ENCODE results near the gene CHST1.

The CHST1 gene

GRCh38 chr11:45644981-45645889 lies 20.2 kb downstream of the CHST1 start:
- DNase-seq (ENCODE audit: low spot score): no peak

- DNase-seq (ENCODE audit: low spot score): no peak
Measured at GRCh38 chr11:45643598-45644260, 21.7 kb downstream of the CHST1 start.

DNA sequence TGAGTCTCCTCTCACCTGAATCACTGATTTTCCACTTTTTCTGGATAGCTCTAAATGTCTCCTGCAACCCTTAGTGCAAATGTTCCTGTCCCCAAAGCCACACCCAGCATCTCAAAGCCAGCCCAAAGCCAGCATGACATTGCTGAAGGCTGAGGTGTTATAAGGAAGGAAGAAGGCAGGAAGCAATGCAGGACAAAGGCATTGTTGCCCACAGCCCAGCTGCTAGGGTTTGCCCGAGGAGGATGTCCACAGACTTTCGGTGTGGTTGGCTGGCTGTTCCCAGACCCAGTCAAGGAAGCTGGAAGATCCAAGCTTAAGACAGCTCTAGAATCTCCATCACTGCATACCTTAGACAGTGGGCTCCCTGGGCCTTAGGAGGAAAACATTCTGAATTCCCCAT lies 23.5 kb downstream of the CHST1 start:
- DNase-seq (ENCODE audit: low spot score): no peak

GRCh38 chr11:45638051-45638450 lies 27.4 kb downstream of the CHST1 start:
- no peak for DNase-seq (ENCODE audit: low spot score)

DNA sequence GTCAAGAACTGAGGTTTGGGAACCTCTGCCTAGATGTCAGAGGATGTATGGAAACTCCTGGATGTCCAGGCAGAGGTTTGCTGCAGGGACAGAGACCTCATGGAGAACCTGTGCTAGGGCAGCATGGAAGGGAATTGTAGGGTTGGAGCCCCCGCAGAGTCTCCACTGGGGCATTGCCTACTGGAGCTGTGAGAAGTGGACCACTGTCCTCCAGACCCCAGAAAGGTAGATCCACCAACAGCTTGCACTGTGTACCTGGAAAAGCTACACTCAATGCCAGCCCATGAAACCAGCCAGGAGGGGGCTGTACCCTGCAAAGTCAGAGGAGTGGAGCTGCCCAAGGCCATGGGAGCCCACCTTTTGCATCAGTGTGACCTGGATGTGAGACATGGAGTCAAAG lies 29.5 kb downstream of the CHST1 start:
- no peak for DNase-seq (ENCODE audit: low spot score)

- DNase-seq (ENCODE audit: low spot score): no peak
Measured at GRCh38 chr11:45625611-45626010, 39.8 kb downstream of the CHST1 start.

DNA sequence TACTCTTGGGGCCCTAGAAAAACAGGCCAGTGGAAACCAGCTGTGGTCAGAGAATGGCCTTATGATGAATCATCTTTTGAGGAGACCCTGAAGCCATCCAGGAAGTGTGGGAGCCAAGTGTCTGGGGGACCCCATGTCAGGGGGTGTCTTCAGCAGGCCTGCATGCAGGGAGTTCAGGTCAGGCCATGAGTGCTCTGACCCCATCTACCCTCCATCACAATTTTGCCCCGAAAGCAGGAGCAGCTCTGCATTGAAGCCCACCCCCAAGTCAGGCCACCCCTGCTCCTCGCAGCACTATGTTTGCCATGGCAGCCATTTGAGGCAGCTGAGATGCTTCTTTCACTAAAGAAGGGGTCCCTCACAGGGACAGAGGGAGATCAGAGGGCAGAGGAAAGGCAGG lies 41.3 kb downstream of the CHST1 start:
- no peak for DNase-seq (ENCODE audit: low spot score)

GRCh38 chr11:45622861-45623260 lies 42.6 kb downstream of the CHST1 start:
- peak; percentile 4 for DNase-seq (ENCODE audit: low spot score)

- no peak for DNase-seq (ENCODE audit: low spot score)
Measured at GRCh38 chr11:45622283-45622682, 43.1 kb downstream of the CHST1 start.

DNA sequence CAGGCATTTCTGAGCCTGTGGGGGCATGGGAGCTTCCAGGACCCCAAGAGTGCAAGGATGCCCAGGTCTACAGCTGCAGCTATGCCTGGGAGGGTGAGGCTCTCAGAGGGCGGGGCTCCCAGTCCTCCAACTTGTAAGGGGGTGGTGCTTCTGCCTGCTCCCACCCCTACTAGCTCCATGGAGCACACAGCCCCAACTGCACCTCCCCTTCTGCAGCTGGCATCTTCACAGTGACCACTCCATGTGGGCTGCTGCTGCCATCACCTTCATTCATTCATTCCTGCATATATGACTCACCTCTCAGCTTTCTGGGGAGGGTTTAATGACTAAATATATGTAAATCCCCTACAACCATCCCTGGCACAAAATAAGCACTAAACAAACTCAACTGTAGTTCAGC lies 43.8 kb downstream of the CHST1 start:
- no peak for DNase-seq (ENCODE audit: low spot score)

DNA sequence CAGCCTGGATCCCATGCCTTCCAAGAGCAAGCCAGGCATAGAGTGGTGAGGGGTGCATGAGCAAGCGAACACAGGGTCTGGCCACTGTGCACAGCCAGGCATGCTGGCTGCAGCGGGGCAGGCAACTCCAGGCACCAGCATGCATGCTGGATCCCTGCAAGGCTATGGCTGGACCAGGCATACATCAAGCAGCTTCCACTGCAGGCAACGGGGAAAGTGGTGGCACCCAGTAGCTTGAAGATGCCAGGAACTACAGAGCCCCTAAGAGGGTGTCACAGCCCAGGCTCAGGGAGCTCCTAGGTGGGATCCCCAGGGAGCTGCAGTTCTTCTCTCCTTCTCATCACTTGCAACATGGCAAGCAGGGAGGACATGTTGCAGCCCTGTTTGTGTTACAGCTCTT lies 45.2 kb downstream of the CHST1 start:
- DNase-seq (ENCODE audit: low spot score): no peak

- no peak for DNase-seq (ENCODE audit: low spot score)
Measured at GRCh38 chr11:45618897-45619296, 46.5 kb downstream of the CHST1 start.

GRCh38 chr11:45617871-45618601 lies 47.4 kb downstream of the CHST1 start:
- DNase-seq (ENCODE audit: low spot score): no peak

DNA sequence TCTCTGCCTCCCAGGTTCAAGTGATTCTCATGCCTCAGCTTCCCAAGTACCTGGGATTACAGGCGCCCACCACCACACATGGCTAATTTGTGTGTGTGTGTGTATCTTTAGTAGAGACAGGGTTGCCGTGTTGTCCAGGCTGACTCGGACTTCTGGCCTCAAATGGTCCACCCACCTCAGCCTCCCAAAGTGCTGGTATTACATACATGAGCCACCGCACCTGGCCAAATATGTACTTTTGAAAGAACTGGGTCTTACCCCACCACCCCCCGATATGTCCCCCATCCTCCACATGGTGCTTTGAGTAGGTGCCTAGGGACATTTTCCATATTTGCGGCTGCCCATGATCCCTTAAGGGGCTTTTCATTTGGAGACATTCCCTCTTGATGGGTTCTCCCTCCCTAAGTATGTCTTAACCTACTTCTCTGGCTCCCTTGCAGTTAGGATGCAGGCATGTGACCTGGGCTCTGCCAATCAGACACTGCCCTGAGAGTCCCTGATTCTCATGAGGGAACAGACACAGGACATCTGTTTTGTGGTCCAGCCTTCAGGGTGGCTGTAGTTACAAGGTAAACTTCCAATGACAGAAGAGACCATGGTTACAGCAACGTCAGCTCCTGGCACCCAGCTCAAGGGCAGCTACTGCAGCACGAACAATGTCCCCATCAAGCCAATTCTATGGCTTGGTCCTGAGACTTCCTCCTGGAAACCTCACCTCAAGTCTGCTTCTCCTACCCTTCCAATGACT lies 48.4 kb downstream of the CHST1 start:
- DNase-seq (ENCODE audit: low spot score): no peak

GRCh38 chr11:45615182-45615792 lies 50.1 kb downstream of the CHST1 start:
- no peak for DNase-seq (ENCODE audit: low spot score)

DNA sequence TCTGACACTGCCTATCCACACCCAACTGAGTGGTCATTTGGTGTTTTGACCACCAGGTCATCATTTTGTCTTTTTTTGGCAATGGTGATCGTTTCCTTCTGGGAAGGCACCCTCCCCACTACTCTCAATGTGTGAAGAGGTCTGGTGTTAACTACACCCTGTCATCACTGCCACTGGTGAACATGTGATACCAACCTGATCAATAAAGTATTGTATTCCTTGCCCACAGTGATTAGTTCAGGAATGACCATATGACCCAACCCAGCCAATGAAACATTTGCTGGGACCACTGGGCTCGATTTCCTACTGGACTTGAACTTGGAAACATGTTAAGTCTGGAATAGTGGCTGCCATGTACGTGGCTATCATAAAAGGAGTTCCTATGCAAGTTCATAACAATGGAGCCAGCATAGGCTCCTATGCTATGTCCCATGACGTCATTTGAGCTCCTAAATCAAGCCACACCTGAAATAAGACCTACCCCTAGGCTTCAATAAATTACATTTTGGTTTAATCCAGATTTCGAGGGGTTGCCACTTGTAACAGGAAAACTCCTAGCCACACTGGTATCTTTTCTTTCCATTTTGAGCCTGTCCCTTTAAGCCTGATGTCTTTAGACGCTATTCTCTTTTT lies 51.1 kb downstream of the CHST1 start:
- DNase-seq (ENCODE audit: low spot score): no peak

GRCh38 chr11:45610627-45611026 lies 54.8 kb downstream of the CHST1 start:
- DNase-seq (ENCODE audit: low spot score): no peak

DNA sequence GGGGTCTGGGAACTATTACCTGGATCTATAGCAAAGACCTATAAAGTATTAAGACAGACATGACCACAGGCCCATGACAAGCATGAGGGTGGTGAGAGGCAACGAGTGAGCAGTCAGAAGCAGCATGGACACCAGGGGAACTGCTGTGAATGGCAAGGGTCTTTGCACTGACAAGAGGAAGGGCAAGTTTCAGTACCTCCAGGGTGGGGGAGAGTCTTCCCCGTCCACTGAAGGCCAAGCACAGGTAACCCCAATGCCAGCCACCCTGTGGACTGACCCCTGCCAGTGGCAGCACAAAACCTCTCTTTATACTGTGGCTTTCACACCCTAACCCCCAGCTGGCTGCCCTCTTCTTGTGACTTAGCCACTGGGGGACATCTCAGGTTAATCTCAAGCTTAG lies 55.5 kb downstream of the CHST1 start:
- DNase-seq (ENCODE audit: low spot score): no peak

- DNase-seq (ENCODE audit: low spot score): no peak
Measured at GRCh38 chr11:45609337-45609736, 56.1 kb downstream of the CHST1 start.

DNA sequence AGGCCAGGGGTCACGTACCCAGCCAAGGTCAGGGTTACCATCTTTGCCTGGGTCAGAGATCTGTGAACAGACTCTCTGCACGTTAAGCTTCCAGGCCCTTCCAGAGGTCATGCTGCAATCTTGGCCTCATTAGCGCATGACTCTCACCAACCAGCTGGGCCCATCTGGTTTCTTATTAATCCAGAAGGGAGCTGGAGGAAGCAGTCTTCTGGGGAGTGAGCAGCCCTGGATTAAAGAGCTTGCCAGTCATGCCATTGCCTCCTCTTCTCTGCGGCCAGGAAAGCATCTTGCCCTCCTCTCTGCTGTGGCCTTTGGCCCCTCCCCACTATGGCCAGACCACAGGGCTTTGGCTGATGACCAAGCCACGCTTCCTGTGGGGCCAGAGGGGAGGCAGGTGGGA lies 57.4 kb downstream of the CHST1 start:
- no peak for DNase-seq (ENCODE audit: low spot score)

Data from cerebellar cortex (tissue), 1 donor.